ENCODE results near the gene FAHD2A.
"Not testable (repeated sequence)": the region's sequence is repeated elsewhere in the genome, so short reads cannot be mapped to it uniquely, and the experiment has no call there.

Gene FAHD2A
- total RNA-seq: 10.6 to 22.7 (median 16.3) reads per million in 17 experiments

- peak; percentile 95 to 98 (median 96) for DNase-seq
These were observed at the start of gene FAHD2A for GRCh38 chr2:95402370-95403203. FAHD2A (plus strand) TSS chr2:95402708; CDS start chr2:95405559, 2,851 bp downstream.

GRCh38 chr2:95353055-95353575 is 49.4 kb upstream of the FAHD2A start:
- DNase-seq: no peak

GRCh38 chr2:95353613-95354468 is 48.7 kb upstream of the FAHD2A start:
- peak in 2 of 4 experiments; percentile 13 to 23 for DNase-seq

GRCh38 chr2:95354469-95354901 is 48.0 kb upstream of the FAHD2A start:
- no peak for DNase-seq

GRCh38 chr2:95354925-95355324 is 47.6 kb upstream of the FAHD2A start:
- no peak for DNase-seq

GRCh38 chr2:95355486-95355885 is 47.0 kb upstream of the FAHD2A start:
- DNase-seq: not testable (repeated sequence)

- DNase-seq: no peak
These were observed 45.4 kb upstream of the FAHD2A start for GRCh38 chr2:95356821-95357700.

- DNase-seq: no peak
These were observed 44.7 kb upstream of the FAHD2A start for GRCh38 chr2:95357717-95358280.

- no peak for DNase-seq
These were observed 43.5 kb upstream of the FAHD2A start for GRCh38 chr2:95359031-95359430.

GRCh38 chr2:95359501-95359930 is 43.0 kb upstream of the FAHD2A start:
- DNase-seq: no peak

- no peak for DNase-seq
These were observed 41.1 kb upstream of the FAHD2A start for GRCh38 chr2:95361216-95361980.

GRCh38 chr2:95362486-95362885 is 40.0 kb upstream of the FAHD2A start:
- DNase-seq: no peak

GRCh38 chr2:95366514-95366913 is 36.0 kb upstream of the FAHD2A start:
- no peak for DNase-seq

- DNase-seq: no peak
These were observed 30.2 kb upstream of the FAHD2A start for GRCh38 chr2:95372216-95372829.

- no peak for DNase-seq
These were observed 29.7 kb upstream of the FAHD2A start for GRCh38 chr2:95372845-95373244.

- DNase-seq: no peak
These were observed 28.5 kb upstream of the FAHD2A start for GRCh38 chr2:95374029-95374428.

- no peak for DNase-seq
These were observed 28.0 kb upstream of the FAHD2A start for GRCh38 chr2:95374451-95374920.

GRCh38 chr2:95374921-95375471 is 27.5 kb upstream of the FAHD2A start:
- DNase-seq: no peak

- no peak for DNase-seq
These were observed 26.9 kb upstream of the FAHD2A start for GRCh38 chr2:95375532-95376150.
